ENCODE data around the gene HBP1.

DNA sequence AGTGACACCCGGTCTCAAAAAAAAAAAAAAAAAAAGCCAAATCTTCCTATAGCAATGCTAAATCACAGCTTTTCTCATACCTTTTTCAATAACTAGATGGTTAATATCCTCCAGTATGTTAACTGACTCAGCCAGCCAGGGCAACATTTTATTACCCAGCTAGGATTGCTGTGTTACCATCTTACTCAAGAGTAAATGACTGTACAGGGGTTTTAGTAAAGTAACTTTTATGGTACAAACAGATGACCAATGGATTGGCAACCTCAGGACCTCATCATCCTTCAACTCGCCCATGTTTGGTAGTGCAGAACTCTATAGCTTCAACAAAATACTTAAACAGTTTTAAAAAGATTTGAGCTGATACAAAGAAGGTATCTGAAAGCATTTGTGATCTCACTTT lies 59.5 kb downstream of the HBP1 start:
- no peak for TF ChIP-seq POLR2A (IDR thresholded peaks at IDR 0.05; ENCODE audit: low read length)
- no peak for TF ChIP-seq GATA1 (IDR thresholded peaks at IDR 0.05; ENCODE audit: low read depth, low read length)
